CD4-positive, alpha-beta T cell treated with Interleukin-12 subunit alpha and Interleukin-12 subunit beta, for 1 hour (primary cell): ENCODE data around the gene SLC25A21.

ENCODE experiments used
- DNase-seq: peaks from one replicate; pipeline ENCODE4 v3.0.0-alpha.2; 2020

The SLC25A21 gene

GRCh38 chr14:37140176-37140575 lies 32.2 kb downstream of the SLC25A21 start:
- DNase-seq = no peak

- DNase-seq = no peak
These were observed 32.7 kb downstream of the SLC25A21 start for GRCh38 chr14:37139710-37140109.

- DNase-seq = no peak
These were observed 33.5 kb downstream of the SLC25A21 start for GRCh38 chr14:37138898-37139297.

DNA sequence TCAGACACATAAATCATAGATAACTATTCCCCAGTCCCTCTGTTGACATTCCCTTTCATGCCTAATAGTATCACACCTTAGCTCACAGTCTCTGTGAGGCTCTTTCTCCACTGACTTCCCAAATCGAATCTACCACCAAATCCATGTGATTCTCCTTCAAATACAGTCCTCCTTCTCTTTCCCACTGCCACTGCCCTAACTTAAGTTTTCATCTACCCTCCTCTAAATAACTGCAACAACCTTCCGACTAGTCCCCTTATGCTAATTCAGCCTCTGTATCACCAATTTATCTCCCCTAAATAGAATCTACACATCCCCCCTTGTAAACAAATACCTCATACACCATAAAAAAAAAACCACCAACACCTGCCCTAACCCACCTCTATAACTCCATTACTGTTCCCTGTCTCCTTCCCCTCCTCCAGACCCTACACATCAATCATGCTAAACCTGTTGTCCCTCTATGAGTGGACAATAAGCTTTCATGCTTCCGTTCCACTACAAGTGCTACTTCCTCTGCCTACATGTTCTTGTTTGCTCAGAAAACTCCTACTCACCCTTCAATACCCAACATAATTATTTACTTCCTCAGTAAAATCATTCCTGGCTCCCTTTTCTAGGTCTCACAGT lies 39.0 kb downstream of the SLC25A21 start:
- DNase-seq = no peak

DNA sequence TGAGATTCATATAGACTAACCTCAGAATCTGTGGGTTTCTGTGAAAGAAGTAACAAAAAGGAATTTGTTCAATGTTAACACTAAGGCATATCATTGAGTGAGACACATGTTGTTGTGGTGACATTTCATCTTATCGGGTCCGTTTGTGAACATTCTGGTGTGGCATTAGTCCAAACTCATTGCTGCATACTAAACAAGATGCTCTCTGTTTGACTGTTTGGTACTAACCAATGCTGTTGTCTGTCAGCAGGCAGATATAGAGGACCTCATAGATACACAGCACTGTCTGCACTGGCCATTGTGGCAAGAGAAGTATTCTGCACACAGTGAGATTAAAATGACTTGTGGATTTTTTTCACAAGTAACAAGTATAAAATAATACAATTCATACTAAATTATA lies 41.2 kb downstream of the SLC25A21 start:
- no peak for DNase-seq

- DNase-seq = no peak
These were observed 43.4 kb downstream of the SLC25A21 start for GRCh38 chr14:37129047-37129446.

DNA sequence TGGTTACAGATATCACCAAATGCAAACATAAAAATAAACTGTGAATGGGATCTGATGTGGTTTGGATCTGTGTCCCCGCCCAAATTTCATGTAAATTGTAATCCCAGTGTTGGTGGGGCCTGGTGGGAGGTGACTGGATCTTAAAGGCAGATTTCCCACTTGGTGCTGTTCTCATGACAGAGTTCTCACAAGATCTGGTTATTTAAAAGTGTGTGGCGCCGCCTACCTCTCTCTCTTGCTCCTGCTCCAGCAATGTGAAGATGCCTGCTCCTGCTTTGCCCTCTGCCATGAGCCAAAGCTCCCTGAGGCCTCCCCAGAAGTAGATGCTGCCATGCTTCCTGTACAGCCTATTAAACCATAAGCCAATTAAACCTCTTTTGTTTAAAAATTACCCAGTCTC lies 47.8 kb downstream of the SLC25A21 start:
- no peak for DNase-seq

GRCh38 chr14:37122919-37123639 lies 49.3 kb downstream of the SLC25A21 start:
- no peak for DNase-seq

DNA sequence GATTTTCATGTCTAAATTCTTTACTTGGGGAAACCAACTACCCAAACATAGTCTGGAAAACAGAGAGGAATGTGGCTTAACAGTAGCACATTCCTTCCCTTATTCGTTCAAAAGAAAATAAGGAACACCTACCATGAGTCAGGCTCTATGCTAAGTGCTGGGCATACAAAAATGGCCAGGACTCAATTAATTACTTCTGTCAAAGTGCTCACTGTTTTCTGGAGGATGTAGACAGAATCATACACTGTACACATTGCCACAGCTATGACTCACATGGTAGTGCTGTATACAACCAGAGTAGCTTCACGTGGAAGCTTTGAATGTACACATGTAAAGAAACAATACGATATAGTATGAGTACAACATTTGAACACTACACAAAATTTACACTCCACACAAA lies 50.1 kb downstream of the SLC25A21 start:
- no peak for DNase-seq

- no peak for DNase-seq
These were observed 53.6 kb downstream of the SLC25A21 start for GRCh38 chr14:37118673-37119366.

DNA sequence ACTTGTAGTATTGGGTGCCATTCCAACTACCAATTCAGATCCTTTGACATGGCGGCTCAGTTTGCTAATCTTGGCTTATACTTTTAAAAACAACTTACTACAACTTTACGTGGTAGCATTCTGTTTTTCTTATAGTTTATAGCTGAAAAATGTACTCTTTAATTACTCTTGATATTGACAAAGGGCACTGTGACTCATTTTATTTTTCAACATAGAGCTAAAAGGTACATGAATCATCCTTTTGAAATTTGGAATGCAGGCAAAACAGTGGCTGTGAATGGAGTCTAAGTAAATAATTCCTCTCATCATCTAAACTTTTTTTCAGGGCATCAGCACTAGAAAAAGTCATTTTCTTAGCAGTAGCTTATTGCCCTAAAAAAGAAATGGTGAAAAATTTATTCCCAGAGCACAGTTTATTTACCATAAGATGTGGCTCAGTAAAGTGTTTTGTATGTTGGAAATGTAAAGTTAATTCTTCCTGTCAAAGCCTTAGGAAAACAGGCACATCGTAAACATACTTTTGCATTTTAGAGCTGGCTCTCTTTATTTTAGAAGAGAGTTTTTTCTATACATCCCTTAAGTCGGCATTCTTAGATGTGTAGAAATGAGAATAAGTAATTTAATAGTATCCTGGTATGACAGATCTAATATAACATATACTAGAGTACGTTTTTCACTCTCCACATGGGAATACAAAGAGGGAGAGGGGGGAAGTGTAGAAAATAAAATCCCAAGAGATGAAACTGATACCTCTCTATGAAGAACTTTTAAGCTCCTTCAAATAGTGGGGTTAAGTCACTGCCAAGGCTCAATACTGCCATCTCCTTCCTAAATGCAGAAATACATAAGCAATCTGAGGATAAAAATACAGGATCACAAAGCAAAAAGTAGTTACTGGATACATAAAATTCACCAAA lies 55.2 kb downstream of the SLC25A21 start:
- DNase-seq = no peak

- no peak for DNase-seq
These were observed 57.0 kb downstream of the SLC25A21 start for GRCh38 chr14:37115406-37115805.

DNA sequence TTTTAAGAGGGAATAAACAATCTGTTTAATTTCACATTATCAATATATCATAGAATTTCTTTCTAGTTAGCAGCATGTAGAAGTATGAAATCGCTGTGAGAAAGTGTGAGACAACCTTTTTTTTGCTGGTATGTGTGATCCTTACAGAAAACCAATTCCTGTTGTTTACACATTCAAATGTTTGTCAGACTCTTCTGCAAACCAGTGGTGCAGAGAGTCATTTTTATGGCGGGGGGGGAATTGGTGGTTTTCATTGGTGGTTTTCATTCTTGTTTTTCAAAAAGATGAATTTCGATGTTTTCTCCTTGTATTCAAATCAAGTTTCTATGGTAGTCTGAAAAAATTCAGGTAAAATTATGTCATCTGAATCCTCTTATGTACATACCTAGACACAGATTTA lies 57.8 kb downstream of the SLC25A21 start:
- no peak for DNase-seq

DNA sequence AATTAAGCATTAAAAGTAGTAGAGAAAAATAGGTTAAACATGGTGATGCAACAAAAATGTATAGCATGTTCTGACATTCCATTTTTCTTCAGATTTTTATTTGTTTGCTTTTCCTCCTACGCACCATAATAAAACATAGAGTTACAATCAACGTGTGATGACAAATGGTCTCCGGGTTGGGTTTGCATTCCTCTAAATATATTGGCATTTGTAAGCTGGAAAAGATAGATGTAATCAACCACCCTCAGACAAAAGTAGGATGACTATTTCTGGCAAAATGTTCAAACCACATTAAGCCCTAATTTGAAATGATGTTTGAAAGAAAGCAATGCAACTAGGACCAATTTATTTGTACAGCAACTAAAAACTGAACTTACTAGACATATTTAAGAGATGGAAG lies 58.4 kb downstream of the SLC25A21 start:
- DNase-seq = no peak

DNA sequence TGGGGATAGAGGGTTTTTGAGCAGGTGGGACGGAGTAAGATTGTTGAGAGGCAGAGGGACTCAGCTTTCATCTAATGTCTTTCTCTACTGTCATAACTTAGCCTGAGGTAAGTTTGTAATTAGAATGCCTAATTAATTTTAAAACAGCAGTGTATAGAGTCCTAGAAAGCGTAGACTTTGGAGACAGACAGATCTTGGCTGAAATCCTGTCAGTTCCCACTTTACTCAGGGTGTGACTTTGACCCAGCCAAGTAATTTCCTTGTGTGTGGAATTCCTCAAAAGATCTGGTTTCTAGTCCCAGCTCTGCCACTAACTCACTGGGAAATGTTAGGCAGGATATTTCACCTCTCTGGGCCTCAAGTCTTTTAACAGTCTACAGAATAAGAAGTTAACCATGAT lies 74.3 kb downstream of the SLC25A21 start:
- no peak for DNase-seq

DNA sequence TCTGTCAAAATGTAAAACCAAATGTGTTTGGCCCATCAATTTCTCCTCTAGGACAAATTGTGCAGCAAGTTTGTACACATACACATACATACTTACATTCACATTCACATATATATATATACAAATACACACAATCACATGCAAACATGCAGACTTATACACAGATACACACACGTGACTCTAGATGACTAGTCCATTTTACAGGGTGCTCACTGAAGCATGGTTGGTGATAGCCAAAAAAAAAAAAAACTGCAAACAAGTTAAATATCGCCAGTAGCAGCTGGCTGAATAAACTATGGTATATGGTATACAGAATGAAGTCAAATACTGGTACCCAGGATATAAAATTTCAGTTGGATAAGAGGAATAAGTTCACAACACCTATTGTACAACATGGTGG lies 77.9 kb downstream of the SLC25A21 start:
- DNase-seq = no peak

DNA sequence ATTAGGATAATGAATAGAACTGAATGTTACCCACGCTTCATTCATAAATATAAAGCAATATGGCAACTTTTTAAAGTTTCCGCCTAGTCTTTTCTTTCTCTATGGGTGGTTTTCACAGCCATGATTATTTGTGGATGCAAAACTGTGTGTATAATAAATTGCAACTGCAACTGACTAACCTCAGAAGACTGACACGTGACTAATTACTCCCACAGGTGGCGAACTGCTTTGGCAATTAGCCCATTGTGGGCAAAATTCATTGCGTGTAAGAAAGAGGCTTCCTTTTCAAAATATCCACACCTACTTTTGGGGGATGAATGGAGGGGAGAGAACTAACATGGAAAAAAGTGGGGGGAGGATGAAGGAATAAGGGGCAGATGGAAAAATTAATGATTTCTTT lies 79.0 kb downstream of the SLC25A21 start:
- no peak for DNase-seq

- no peak for DNase-seq
These were observed 80.8 kb downstream of the SLC25A21 start for GRCh38 chr14:37091651-37092050.

- DNase-seq = no peak
These were observed 82.4 kb downstream of the SLC25A21 start for GRCh38 chr14:37090026-37090425.

DNA sequence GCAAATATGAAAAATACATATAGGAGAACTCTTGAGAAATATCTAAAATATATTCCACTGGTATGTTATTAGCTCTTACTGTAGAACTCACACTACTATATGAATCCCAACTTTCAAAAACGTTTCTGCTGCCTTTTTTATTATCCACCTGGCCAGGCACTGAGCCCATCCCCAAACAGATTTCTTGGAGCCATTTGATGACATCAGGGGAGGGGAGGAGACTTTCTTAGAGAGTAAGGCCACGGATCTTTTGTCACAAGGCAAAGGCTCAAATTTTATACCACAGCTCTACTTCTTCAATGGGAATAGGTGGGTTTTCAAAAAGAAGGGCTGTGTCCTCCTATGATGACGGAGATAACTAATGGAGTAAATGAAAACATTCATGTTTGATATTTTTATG lies 83.0 kb downstream of the SLC25A21 start:
- no peak for DNase-seq

GRCh38 chr14:37088356-37089215 lies 83.8 kb downstream of the SLC25A21 start:
- DNase-seq = no peak

DNA sequence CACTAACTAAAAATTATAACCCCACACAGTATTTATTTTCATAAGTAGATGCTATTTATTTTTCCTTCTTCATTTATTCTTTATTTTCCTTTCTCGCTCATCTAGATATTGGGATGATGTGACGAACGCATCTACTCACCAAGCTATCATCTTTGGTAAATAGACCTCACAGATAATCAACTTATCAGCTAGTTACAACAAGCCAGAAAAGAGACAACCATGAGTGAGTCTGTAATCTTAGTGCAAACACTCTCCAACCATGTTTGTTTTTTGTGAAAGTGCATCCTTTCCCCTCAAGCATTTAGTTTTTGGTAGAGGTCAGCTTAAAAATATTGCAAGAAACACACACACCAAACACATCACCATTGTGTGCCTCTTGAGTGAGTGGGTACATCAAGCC lies 84.9 kb downstream of the SLC25A21 start:
- DNase-seq = no peak
